Ovary (tissue), 9 donors: Measurements from ENCODE around the gene MAP3K7. TPM values are rescaled to one million over a fixed set of nuclear protein-coding genes. Genes with fewer than 3 reads are reported as not detected.

Experiments
- DNase-seq, 5 donors: peaks; one replicate each; pipeline ENCODE4 v3.0.0-alpha.2; 2019 to 2020
- H3K27ac ChIP-seq, 2 donors: fragments of 200-600 bp; one replicate each; pipeline versions ENCODE4 v1.5.1 to v1.8.0; 2019 to 2022
- H3K27me3 ChIP-seq: fragments of 200-600 bp; one replicate; pipeline ENCODE4 v1.8.0; 2022
- H3K36me3 ChIP-seq: fragments of 200-600 bp; sonication (generic); one replicate; pipeline ENCODE4 v1.5.1; 2019
- H3K4me1 ChIP-seq: one replicate; pipeline ENCODE4 v1.8.1; 2013; ENCODE audit warnings: mild to moderate bottlenecking, moderate library complexity; ENCODE audit not compliant: insufficient read depth
- H3K4me3 ChIP-seq: fragments of 200-600 bp; sonication (generic); one replicate; pipeline ENCODE4 v1.5.1; 2017
- H3K9me3 ChIP-seq, 2 donors: fragments of 200-600 bp in 1 of 2; sonication (generic) in 1 of 2; one replicate each; pipeline versions ENCODE4 v1.5.1 to v1.8.1; 2013 to 2019; ENCODE audit warnings: mild to moderate bottlenecking in 1 of 2, moderate library complexity in 1 of 2
- CTCF ChIP-seq, 3 donors: fragments of 450-650 bp in 2 of 3; fragments of 200-600 bp in 1 of 3; IDR thresholded peaks; one replicate each; pipeline versions ENCODE4 v1.5.1 to v1.8.0; 2016 to 2022; ENCODE audit warnings: antibody characterized with exemption in 3 of 3, mild to moderate bottlenecking in 1 of 3
- EP300 ChIP-seq: sonication (generic); formaldehyde crosslinking; IDR thresholded peaks from one replicate; pipeline ENCODE4 v1.6.1; 2017; ENCODE audit warnings: antibody characterized with exemption
- POLR2A ChIP-seq: fragments of 450-650 bp; IDR thresholded peaks from one replicate; pipeline ENCODE4 v1.6.1; 2017; ENCODE audit warnings: antibody characterized with exemption, mild to moderate bottlenecking, moderate library complexity
- WGBS, 3 donors: extraction: QIAGEN DNeasy Blood & Tissue Kit in 1 of 3; methylation state at CpG; one replicate each; pipeline versions ENCODE4 v1.1.5 to v1.1.7; 2013 to 2017; 5-methylcytosine and 5-hydroxymethylcytosine counted together
- intact Hi-C, 4 donors: fragments of 100-400 bp; cut with DNase I; formaldehyde crosslinking; loops; one replicate each; pipeline versions ENCODE4 v1.11.0 to v1.15.1; 2022 to 2023
- polyA plus RNA-seq, 2 donors: library from polyadenylated mRNA; stranded (reverse); fragments of 200-250 nt in 1 of 2; fragments of 350-450 nt in 1 of 2; fragmentation: Illumina TruSeq in 1 of 2; extraction: RNeasy Lipid Tissue Mini Kit (QIAGEN cat#74804) in 1 of 2; gene quantifications; one replicate each; pipeline ENCODE4 v1.2.3, GENCODE V29; 2013 to 2014
- total RNA-seq, 7 donors: library from RNA; depleted of rRNA in 2 of 7; stranded (reverse); fragments of >200 nt in 2 of 7; fragmentation: NEBNext Ultra II Directional in 3 of 7; extraction: Animal tissue kit (Norgen Biotek cat#: 25700) in 3 of 7; gene quantifications; one replicate each; pipeline versions ENCODE4 v1.1.0 to v1.2.4, GENCODE V29; 2016 to 2023
- donor health status: DM: no; HTN: no; CAD: no; lungs with moderate emphysema.
- donor health status: DM: no; HTN: no; CAD: no.
- donor health status: Bipolar disorder and iron deficiency.
- donor health status: DM: yes; HTN: yes; CAD: no.
- donor health status: DM: no; HTN: no; CAD: no.
- donor health status: DM: yes; HTN: yes; CAD: no.

MAP3K7 gene
- total and polyA plus RNA-seq, 9 donors, result 14.1 to 30.5 (median 24.9) TPM

- Histone ChIP-seq H3K4me1 (no peaks in the 10 kb centered on the region), H3K27ac (no peak overlapping the region), H3K36me3 (no peaks in the 10 kb centered on the region), H3K4me3 (no peak overlapping the region), H3K27me3 (no peaks in the 10 kb centered on the region), H3K9me3 (no peaks in the 10 kb centered on the region)
- TF ChIP-seq CTCF (IDR thresholded peaks at IDR 0.05), result no peak
- TF ChIP-seq POLR2A, result no peak
- TF ChIP-seq EP300, result no peak
- no peak for DNase-seq
- intact Hi-C loops, result no loop called here
- 85 to 89% (median 87%) methylated on average over 4 of the region's 4 CpGs for WGBS, 3 donors
These were observed 123.0 kb downstream of the MAP3K7 start for GRCh38 chr6:90463874-90464273.
